ENCODE measurements around the gene DDRGK1.
"Not testable (repeated sequence)": the region's sequence is repeated elsewhere in the genome, so short reads cannot be mapped to it uniquely, and the experiment has no call there.

DDRGK1 gene

DNA sequence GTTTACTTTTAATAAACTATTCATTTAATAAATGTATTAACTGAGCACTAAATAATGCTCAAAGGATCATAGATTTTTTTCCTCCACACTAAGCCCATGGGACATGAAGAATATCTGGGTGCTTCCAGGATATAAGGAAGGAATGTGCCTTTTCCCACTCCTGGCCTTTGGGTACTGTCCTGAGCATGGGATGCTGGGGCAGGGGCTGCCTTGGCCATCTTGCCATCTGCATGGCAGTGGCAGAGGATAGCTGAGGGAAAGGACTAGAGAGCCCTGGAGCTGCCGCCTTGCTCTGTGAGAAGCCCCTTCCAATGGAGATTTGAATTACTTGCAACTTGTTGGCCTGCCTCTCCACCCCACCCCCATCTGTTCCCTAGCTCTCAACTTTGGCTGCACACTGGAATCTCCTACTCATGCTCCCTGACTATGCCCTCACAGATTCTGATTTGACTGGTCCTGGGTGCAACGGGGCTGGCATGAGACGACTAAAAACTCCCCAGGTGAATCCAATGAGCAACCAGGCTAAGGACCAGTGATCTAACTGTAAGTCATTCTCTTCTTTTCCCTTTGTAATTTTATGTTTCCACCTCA, 15.6 kb downstream of the DDRGK1 start:
- no peak for DNase-seq (ENCODE audit: extremely low read depth in 1 of 2, low read depth in 1 of 2)

GRCh38 chr20:3187861-3188260, 16.6 kb downstream of the DDRGK1 start:
- DNase-seq (ENCODE audit: extremely low read depth in 1 of 2, low read depth in 1 of 2), result not testable (repeated sequence)

DNA sequence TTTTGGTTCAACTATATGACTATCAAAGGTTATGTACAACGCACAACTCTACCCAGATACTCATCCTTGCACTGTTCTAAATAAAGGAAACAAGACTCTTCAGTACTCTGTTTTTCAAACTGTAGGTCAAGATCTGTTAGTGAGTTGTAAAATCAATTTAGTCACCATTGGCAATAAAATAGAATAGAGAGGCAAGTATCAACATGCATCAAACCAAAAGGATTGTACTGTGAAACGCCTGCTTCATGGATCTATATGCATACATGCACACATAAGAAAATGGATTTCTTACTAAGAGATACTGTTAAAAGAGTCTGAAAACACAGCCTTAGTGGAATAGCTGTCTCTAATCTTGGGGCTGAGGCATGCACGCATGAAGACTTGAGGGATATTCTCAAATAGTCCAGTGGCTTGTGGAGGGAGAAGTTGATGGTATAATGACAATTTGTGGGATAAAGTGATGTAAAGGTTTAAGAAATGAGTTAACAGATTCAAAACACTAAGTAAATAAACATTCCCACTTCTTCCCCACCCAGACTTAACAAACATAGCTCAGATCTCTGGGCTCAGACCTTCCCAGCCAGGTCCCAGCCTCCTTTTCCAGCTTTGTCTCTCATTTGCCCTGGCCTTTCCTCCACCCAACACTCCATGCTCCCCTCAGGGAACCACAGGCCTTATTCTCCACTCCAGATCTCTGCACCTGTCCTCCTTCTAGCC, 20.4 kb downstream of the DDRGK1 start:
- no peak for DNase-seq (ENCODE audit: extremely low read depth in 1 of 2, low read depth in 1 of 2)

GRCh38 chr20:3182429-3182828, 22.1 kb downstream of the DDRGK1 start:
- not testable (repeated sequence) for DNase-seq (ENCODE audit: extremely low read depth in 1 of 2, low read depth in 1 of 2)

- no peak for DNase-seq (ENCODE audit: extremely low read depth in 1 of 2, low read depth in 1 of 2)
Measured at GRCh38 chr20:3181270-3181669, 23.2 kb downstream of the DDRGK1 start.

GRCh38 chr20:3180319-3180718, 24.2 kb downstream of the DDRGK1 start:
- no peak for DNase-seq (ENCODE audit: extremely low read depth in 1 of 2, low read depth in 1 of 2)

GRCh38 chr20:3177746-3178485, 26.6 kb downstream of the DDRGK1 start:
- no peak for DNase-seq (ENCODE audit: extremely low read depth in 1 of 2, low read depth in 1 of 2)

GRCh38 chr20:3175270-3175669, 29.2 kb downstream of the DDRGK1 start:
- no peak for DNase-seq (ENCODE audit: extremely low read depth in 1 of 2, low read depth in 1 of 2)

GRCh38 chr20:3174442-3175261, 29.8 kb downstream of the DDRGK1 start:
- DNase-seq (ENCODE audit: extremely low read depth in 1 of 2, low read depth in 1 of 2), result no peak

GRCh38 chr20:3173610-3174441, 30.7 kb downstream of the DDRGK1 start:
- peak; percentile 71 to 79 for DNase-seq (ENCODE audit: extremely low read depth in 1 of 2, low read depth in 1 of 2)

- peak; percentile 57 to 67 for DNase-seq (ENCODE audit: extremely low read depth in 1 of 2, low read depth in 1 of 2)
Measured at GRCh38 chr20:3172933-3173609, 31.4 kb downstream of the DDRGK1 start, which contains the start of gene LZTS3. TSS of gene LZTS3 (minus strand) at chr20:3173549. CDS start at chr20:3167163, 6,386 bp downstream.

GRCh38 chr20:3172126-3172932, 32.2 kb downstream of the DDRGK1 start:
- no peak for DNase-seq (ENCODE audit: extremely low read depth in 1 of 2, low read depth in 1 of 2)

DNA sequence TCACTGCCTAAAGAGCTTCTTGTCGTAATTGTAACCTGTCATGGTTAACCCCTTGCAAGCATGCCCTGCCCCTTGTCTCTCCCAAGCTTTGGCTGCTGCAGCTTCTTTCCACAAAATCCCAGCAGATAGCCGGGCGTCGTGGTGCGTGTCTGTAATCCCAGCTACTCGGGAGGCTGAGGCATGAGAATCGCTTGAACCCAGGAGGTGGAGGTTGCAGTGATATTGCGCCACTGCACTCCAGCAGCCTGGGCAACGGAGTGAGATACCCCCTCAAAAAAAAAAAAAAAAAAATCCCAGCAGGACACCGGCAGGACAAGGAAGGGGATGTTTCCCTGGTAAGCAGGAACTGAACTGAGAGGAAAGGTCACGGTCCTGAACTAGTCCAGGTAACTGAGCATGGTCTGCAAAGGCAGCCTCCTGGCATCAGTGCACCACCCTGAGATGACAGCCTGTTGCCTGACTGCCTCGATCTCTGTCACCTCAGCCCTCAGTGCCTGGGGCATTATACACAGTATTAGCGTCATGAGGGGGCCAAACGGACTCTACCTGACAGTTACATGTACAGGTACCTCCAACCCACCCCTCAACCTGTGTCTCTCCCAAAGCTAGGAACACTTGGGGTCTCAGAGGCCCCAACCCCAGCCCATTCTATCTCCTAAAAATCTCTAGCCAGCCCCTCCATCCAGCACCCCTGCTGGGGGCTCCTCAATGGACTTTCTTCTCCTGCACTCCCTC, 32.9 kb downstream of the DDRGK1 start:
- DNase-seq (ENCODE audit: extremely low read depth in 1 of 2, low read depth in 1 of 2), result no peak

DNA sequence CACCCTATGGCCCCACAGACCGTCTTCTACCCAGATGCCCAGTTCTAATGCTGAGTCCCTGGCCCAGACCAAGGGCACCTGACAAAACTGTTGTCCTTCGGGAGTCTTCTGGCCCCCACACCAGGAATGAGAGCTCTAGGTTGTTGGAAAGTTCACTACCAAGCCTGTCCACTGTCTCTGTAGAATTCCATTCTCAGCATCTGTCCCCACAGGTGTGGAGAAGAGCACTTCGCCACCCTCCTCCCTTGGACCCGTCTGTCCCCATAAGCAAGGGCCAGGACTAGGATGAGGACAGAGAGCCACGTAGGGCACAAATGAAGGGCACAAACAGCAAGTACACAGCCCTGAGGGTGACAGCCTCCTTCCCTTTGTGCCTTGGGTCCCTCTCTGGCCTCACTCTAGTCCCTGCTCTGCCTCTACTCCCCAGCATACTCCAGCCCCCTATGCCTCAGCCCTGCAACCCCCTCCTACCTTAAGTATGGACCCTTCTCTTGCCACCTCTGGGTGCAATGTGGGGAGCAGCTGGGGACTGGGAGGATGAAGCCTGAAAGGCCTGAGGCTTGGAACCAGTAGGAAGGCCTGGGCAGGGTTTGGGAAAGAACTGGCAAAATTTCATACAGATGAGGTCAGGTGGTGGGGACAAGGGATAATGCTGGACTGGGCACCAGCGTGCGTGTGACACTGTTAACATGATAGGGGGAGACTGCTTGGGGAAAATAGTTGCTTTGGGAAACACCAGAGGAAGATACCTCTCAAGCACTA, 35.5 kb downstream of the DDRGK1 start:
- DNase-seq (ENCODE audit: extremely low read depth in 1 of 2, low read depth in 1 of 2), result no peak

DNA sequence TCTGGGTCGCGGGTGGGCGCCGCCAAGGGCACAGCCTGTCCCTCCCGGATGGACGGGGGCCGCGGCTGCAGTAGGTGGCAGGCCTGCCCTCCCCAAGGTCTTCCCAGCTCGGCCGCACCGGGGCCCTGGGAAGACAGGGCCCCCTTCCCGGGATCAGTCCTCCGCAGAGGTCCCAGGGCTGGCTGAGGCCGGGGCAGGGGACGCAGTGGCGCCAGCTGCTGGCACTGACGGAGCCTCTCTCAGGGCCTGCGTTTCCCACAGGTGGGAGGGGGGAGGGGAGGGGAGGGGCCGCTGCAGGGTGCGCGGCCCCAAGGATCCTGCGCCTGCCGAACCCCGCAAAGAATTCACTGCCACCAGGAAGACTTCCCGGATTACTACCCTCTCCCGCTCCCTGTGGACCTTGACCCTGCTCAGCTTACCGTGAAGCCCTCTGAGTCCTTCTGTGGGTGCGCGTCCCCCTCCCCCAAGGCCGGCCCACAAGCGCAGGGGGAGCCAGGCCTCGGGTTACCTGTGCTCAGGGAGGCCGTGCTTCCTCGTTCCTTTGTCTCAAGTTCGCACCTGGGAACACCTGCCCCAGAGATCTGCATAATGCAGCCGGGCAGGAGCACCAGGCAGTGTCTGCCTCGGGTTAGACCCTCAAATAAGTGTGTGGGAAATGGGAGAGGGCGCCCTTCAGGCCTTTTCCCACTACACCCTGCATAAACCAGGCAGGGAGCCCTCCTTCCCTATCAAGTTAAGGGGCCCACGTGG, 36.2 kb downstream of the DDRGK1 start:
- DNase-seq (ENCODE audit: extremely low read depth in 1 of 2, low read depth in 1 of 2), result no peak

GRCh38 chr20:3167738-3168078, 36.8 kb downstream of the DDRGK1 start:
- DNase-seq (ENCODE audit: extremely low read depth in 1 of 2, low read depth in 1 of 2), result no peak

DNA sequence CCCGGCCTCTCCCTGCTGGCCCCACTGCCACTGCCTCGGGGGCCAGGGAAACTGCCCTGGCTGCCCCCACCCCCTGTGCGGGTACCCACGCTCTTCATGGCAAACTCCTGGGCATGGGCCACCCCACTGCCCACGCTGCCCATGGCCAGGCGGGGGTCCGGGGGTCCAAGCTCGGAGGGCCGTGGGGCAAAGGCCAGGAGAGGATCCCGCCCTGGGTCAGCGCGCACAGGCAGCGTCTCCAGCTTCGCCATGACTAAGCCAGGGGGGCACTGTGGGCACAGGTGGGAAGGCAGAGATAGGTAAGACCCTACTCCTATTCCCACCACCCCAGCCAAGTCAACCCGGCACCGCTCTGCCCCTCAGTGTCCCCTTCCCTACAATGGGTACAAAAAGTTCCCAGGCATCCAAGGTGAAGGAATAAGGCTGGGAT, 37.6 kb downstream of the DDRGK1 start:
- DNase-seq (ENCODE audit: extremely low read depth in 1 of 2, low read depth in 1 of 2), result no peak

Measured in stimulated activated CD8-positive, alpha-beta memory T cell treated with anti-CD3 and anti-CD28 coated beads, Interleukin-7, amount 100 ng/mL, for 48 hours (primary cell).